NB4 (cell line): ENCODE measurements around the gene CREB5.

Source experiments
- MYC ChIP-seq: IDR thresholded peaks from 2 replicates; pipeline ENCODE4 v1.6.1; 2011; ENCODE audit warnings: low read depth, low read length
- POLR2A ChIP-seq: IDR thresholded peaks from 2 replicates; pipeline ENCODE4 v1.6.1; 2011; ENCODE audit warnings: mild to moderate bottlenecking; ENCODE audit not compliant: insufficient read length; ENCODE audit errors: extremely low read depth
- TF ChIP-seq, protein P1 (sequence below): IDR thresholded peaks from one replicate; pipeline ENCODE4 v1.5.1; 2012; ENCODE audit warnings: low read depth, low read length
- TF ChIP-seq, protein P2 (sequence below): IDR thresholded peaks from 2 replicates; pipeline ENCODE4 v1.6.1; 2011; ENCODE audit warnings: low read depth, low read length

GRCh38 chr7:28542410-28542809 is 130.1 kb downstream of the CREB5 start:
- TF ChIP-seq, protein P1, sequence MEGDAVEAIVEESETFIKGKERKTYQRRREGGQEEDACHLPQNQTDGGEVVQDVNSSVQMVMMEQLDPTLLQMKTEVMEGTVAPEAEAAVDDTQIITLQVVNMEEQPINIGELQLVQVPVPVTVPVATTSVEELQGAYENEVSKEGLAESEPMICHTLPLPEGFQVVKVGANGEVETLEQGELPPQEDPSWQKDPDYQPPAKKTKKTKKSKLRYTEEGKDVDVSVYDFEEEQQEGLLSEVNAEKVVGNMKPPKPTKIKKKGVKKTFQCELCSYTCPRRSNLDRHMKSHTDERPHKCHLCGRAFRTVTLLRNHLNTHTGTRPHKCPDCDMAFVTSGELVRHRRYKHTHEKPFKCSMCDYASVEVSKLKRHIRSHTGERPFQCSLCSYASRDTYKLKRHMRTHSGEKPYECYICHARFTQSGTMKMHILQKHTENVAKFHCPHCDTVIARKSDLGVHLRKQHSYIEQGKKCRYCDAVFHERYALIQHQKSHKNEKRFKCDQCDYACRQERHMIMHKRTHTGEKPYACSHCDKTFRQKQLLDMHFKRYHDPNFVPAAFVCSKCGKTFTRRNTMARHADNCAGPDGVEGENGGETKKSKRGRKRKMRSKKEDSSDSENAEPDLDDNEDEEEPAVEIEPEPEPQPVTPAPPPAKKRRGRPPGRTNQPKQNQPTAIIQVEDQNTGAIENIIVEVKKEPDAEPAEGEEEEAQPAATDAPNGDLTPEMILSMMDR: no peak
- TF ChIP-seq MYC (no peak), POLR2A (no peak)
- TF ChIP-seq, protein P2, sequence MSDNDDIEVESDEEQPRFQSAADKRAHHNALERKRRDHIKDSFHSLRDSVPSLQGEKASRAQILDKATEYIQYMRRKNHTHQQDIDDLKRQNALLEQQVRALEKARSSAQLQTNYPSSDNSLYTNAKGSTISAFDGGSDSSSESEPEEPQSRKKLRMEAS: no peak
